ENCODE measurements around the gene CTIF.

Gene CTIF

DNA sequence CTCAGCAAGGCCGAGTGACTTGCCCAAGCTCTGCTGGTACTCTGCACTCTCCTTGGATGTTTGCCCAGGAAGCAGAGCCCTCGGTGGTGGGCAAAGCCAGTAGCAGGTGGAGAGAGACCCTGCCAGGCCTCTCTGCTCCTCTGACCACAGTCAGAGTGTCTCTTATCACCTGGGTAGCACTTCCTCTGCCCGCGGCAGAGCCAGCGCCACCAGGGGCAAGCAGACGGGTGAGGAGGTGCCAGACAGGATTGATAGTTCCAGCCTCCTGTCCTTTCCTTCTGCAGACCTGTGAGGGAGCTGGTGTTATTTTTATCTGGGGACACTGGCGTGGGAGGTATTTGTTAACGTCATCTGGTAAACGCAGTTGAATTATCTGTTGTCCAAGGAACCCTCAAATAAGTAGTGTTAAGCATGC, 259.0 kb downstream of the CTIF start:
- Histone ChIP-seq H4K8ac (ENCODE audit: low read length) (no peak overlapping the region), H2BK15ac (ENCODE audit: low read depth, poor library complexity, severe bottlenecking) (no peak overlapping the region), H4K91ac (ENCODE audit: low read length) (no peak overlapping the region), H3K4me3 (ENCODE audit: insufficient read depth in 1 of 2, low read depth in 1 of 2, low read length in 2 of 2) (no peak overlapping the region), H3K79me1 (replicated peaks; ENCODE audit: low read length, poor library complexity, severe bottlenecking) (peaks cover 11% of the 10 kb centered on the region), H3K4me2 (ENCODE audit: low read length, poor library complexity, severe bottlenecking) (no peak overlapping the region), H3K14ac (ENCODE audit: low read length in 2 of 2) (no peak overlapping the region), H3K27ac (ENCODE audit: low read length, poor library complexity, severe bottlenecking) (no peak overlapping the region), H3K9me3 (ENCODE audit: control insufficient read depth, low read length) (no peaks in the 10 kb centered on the region), H2BK5ac (ENCODE audit: low read depth, low read length, poor library complexity, severe bottlenecking) (no peak overlapping the region), H3K4ac (ENCODE audit: low read depth in 1 of 2, low read length in 2 of 2) (no peak overlapping the region), H3K18ac (ENCODE audit: low read depth in 1 of 2, low read length in 2 of 2) (no peak overlapping the region), H3K36me3 (ENCODE audit: control insufficient read depth in 1 of 2, insufficient read depth in 2 of 2, low read depth in 1 of 2, low read length in 2 of 2) (peaks cover 16 to 54% of the 10 kb centered on the region in 2 experiments), H2AFZ (ENCODE audit: low read depth, low read length) (no peak overlapping the region), H2BK120ac (ENCODE audit: low read depth, low read length) (no peak overlapping the region), H3K4me1 (ENCODE audit: control insufficient read depth, insufficient read depth, low read depth, low read length) (peaks cover 5% of the 10 kb centered on the region), H3K9ac (ENCODE audit: low read length) (no peak overlapping the region), H2BK12ac (ENCODE audit: low read length in 2 of 2) (no peak overlapping the region), H2AK5ac (ENCODE audit: low read length, severe bottlenecking) (no peak overlapping the region), H3K27me3 (ENCODE audit: control insufficient read depth in 1 of 2, insufficient read depth in 1 of 2, low read length in 2 of 2) (no peaks in the 10 kb centered on the region), H3K23ac (ENCODE audit: low read length in 2 of 2) (no peak overlapping the region)
- no peak for DNase-seq
- 86% methylated on average over 9 of the region's 9 CpGs for WGBS

DNA sequence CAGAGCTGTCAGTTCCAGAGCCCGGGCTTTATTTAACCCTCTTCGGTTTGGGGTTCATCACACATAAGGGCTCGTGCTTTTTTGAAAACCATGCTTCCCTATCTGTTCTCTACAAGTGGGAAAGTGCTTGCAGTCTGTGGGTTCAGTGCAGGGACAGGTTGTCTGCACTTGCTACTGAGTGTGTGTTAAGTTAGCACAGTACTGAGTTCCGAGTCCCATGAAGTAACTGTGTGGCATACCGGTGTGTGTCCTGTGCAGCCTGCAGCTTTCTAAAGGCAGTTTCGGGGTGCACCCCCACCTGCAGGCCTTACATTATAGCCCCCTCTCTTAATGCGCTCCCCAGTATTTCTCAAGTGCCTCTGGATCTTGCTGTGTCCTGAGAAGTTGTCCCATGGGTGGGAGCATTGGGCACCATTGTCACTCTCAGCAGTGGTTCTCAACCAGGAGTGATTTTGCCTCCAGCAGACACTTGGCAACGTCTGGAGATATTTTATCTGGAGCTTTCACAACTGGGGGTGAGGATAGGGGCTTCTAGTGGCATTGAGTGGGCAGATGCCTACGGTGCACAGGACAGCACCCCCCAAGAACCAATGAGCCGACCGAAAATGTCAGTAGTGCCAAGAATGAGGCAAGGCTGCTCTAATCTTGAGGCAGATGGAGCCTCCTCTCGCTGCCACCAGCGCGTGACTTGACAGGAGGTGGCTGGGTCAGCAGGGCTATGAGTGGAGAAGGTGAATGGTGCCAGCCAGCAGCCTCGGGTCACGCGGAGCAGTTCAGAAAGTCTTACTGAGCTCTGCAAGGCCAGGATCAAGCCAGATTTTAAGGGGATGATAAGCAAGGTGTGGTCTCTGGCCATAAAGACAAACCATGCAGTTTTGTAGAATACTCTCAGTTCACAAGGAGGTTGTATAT, 259.8 kb downstream of the CTIF start:
- no peak overlapping the region for H3K14ac ChIP-seq (ENCODE audit: low read length in 2 of 2)
- H3K23ac ChIP-seq (ENCODE audit: low read length in 2 of 2), result peak overlapping the region in 1 of 2 experiments; percentile 34
- no peak overlapping the region for H3K4ac ChIP-seq (ENCODE audit: low read depth in 1 of 2, low read length in 2 of 2)
- H2AFZ ChIP-seq (ENCODE audit: low read depth, low read length), result no peak overlapping the region
- no peak overlapping the region for H2BK120ac ChIP-seq (ENCODE audit: low read depth, low read length)
- H3K18ac ChIP-seq (ENCODE audit: low read depth in 1 of 2, low read length in 2 of 2), result no peak overlapping the region
- H4K91ac ChIP-seq (ENCODE audit: low read length), result no peak overlapping the region
- no peak for DNase-seq
- H4K8ac ChIP-seq (ENCODE audit: low read length), result no peak overlapping the region
- H3K36me3 ChIP-seq (ENCODE audit: control insufficient read depth in 1 of 2, insufficient read depth in 2 of 2, low read depth in 1 of 2, low read length in 2 of 2), result peaks cover 20 to 59% of the 10 kb centered on the region in 2 experiments
- H3K27me3 ChIP-seq (ENCODE audit: control insufficient read depth in 1 of 2, insufficient read depth in 1 of 2, low read length in 2 of 2), result no peaks in the 10 kb centered on the region
- H2BK5ac ChIP-seq (ENCODE audit: low read depth, low read length, poor library complexity, severe bottlenecking), result no peak overlapping the region
- no peak overlapping the region for H2BK12ac ChIP-seq (ENCODE audit: low read length in 2 of 2)
- no peak overlapping the region for H3K9ac ChIP-seq (ENCODE audit: low read length)
- H3K79me1 ChIP-seq (replicated peaks; ENCODE audit: low read length, poor library complexity, severe bottlenecking), result peaks cover 10% of the 10 kb centered on the region
- no peak overlapping the region for H3K27ac ChIP-seq (ENCODE audit: low read length, poor library complexity, severe bottlenecking)
- no peak overlapping the region for H2AK5ac ChIP-seq (ENCODE audit: low read length, severe bottlenecking)
- H3K4me2 ChIP-seq (ENCODE audit: low read length, poor library complexity, severe bottlenecking), result no peak overlapping the region
- no peak overlapping the region for H3K4me3 ChIP-seq (ENCODE audit: insufficient read depth in 1 of 2, low read depth in 1 of 2, low read length in 2 of 2)
- no peak overlapping the region for H2BK15ac ChIP-seq (ENCODE audit: low read depth, poor library complexity, severe bottlenecking)
- H3K9me3 ChIP-seq (ENCODE audit: control insufficient read depth, low read length), result no peaks in the 10 kb centered on the region
- WGBS, result 98% methylated on average over 17 of the region's 17 CpGs
- H3K4me1 ChIP-seq (ENCODE audit: control insufficient read depth, insufficient read depth, low read depth, low read length), result peaks cover 5% of the 10 kb centered on the region

DNA sequence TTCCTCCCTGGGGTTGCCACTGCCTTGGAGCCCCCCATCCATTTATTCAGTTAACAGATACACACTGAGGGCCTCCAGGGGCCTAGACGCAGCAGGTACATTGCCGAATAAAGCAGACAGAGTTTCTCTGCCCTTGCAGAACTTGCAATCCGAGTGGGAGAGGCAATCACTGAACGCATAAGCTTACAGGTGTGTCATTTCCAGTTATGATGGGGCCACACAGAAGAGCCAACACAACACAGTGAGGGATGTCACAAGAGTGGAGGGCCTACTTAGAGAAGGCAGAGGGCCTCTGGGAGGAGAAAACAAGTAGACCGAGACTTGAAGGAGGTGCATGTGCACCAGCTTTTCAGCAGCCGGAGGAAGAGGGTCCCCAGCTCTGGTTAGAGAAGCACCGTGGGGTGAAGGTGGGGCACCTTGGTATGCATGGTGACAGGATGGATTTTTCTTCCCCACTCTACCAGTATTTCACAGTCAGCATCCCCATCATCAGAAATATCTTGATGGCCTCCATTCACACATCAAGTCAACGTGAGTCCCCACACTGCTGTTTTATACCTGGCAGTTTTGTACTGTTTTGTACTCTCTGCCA, 261.0 kb downstream of the CTIF start:
- H3K4me2 ChIP-seq (ENCODE audit: low read length, poor library complexity, severe bottlenecking), result no peak overlapping the region
- no peak overlapping the region for H3K4me3 ChIP-seq (ENCODE audit: insufficient read depth in 1 of 2, low read depth in 1 of 2, low read length in 2 of 2)
- peaks cover 5% of the 10 kb centered on the region for H3K4me1 ChIP-seq (ENCODE audit: control insufficient read depth, insufficient read depth, low read depth, low read length)
- H3K9me3 ChIP-seq (ENCODE audit: control insufficient read depth, low read length), result no peaks in the 10 kb centered on the region
- H3K18ac ChIP-seq (ENCODE audit: low read depth in 1 of 2, low read length in 2 of 2), result no peak overlapping the region
- H3K27ac ChIP-seq (ENCODE audit: low read length, poor library complexity, severe bottlenecking), result no peak overlapping the region
- no peak overlapping the region for H2AK5ac ChIP-seq (ENCODE audit: low read length, severe bottlenecking)
- H2BK120ac ChIP-seq (ENCODE audit: low read depth, low read length), result no peak overlapping the region
- peaks cover 13% of the 10 kb centered on the region for H3K79me1 ChIP-seq (replicated peaks; ENCODE audit: low read length, poor library complexity, severe bottlenecking)
- H3K23ac ChIP-seq (ENCODE audit: low read length in 2 of 2), result no peak overlapping the region
- H4K8ac ChIP-seq (ENCODE audit: low read length), result no peak overlapping the region
- no peak overlapping the region for H2BK5ac ChIP-seq (ENCODE audit: low read depth, low read length, poor library complexity, severe bottlenecking)
- H2AFZ ChIP-seq (ENCODE audit: low read depth, low read length), result no peak overlapping the region
- no peak overlapping the region for H3K4ac ChIP-seq (ENCODE audit: low read depth in 1 of 2, low read length in 2 of 2)
- H3K36me3 ChIP-seq (ENCODE audit: control insufficient read depth in 1 of 2, insufficient read depth in 2 of 2, low read depth in 1 of 2, low read length in 2 of 2), result peaks cover 31 to 65% of the 10 kb centered on the region in 2 experiments
- H4K91ac ChIP-seq (ENCODE audit: low read length), result no peak overlapping the region
- no peaks in the 10 kb centered on the region for H3K27me3 ChIP-seq (ENCODE audit: control insufficient read depth in 1 of 2, insufficient read depth in 1 of 2, low read length in 2 of 2)
- 92% methylated on average over 7 of the region's 8 CpGs for WGBS
- H3K14ac ChIP-seq (ENCODE audit: low read length in 2 of 2), result no peak overlapping the region
- H2BK12ac ChIP-seq (ENCODE audit: low read length in 2 of 2), result no peak overlapping the region
- no peak for DNase-seq
- H3K9ac ChIP-seq (ENCODE audit: low read length), result no peak overlapping the region
- no peak overlapping the region for H2BK15ac ChIP-seq (ENCODE audit: low read depth, poor library complexity, severe bottlenecking)

DNA sequence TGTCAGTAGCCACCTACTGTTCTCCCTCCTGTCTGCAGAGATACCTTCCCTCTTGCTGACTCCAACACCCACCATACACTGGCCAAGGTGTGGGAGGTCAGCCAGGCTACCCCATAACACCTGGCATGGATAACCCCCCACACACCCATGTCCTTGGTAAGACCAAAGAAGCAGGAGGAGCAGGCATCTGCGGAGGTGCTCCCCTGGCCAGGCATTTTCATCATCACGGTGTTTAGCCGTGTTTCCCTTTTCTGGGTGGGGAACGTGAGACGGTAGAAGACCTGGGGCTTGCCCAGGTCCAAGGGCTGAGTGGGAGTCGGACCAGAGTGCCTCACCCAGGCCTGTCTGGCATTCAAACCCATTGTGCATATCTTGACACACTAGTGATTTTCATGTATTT, 261.6 kb downstream of the CTIF start:
- Histone ChIP-seq H3K4me3 (ENCODE audit: insufficient read depth in 1 of 2, low read depth in 1 of 2, low read length in 2 of 2) (no peak overlapping the region), H3K27me3 (ENCODE audit: control insufficient read depth in 1 of 2, insufficient read depth in 1 of 2, low read length in 2 of 2) (no peaks in the 10 kb centered on the region), H3K4ac (ENCODE audit: low read depth in 1 of 2, low read length in 2 of 2) (no peak overlapping the region), H3K9ac (ENCODE audit: low read length) (no peak overlapping the region), H3K9me3 (ENCODE audit: control insufficient read depth, low read length) (no peaks in the 10 kb centered on the region), H3K36me3 (ENCODE audit: control insufficient read depth in 1 of 2, insufficient read depth in 2 of 2, low read depth in 1 of 2, low read length in 2 of 2) (peaks cover 36 to 72% of the 10 kb centered on the region in 2 experiments), H2BK15ac (ENCODE audit: low read depth, poor library complexity, severe bottlenecking) (no peak overlapping the region), H3K79me1 (replicated peaks; ENCODE audit: low read length, poor library complexity, severe bottlenecking) (peaks cover 13% of the 10 kb centered on the region), H2BK5ac (ENCODE audit: low read depth, low read length, poor library complexity, severe bottlenecking) (no peak overlapping the region), H3K23ac (ENCODE audit: low read length in 2 of 2) (no peak overlapping the region), H3K18ac (ENCODE audit: low read depth in 1 of 2, low read length in 2 of 2) (no peak overlapping the region), H2AFZ (ENCODE audit: low read depth, low read length) (peak overlapping the region; percentile 18), H2BK12ac (ENCODE audit: low read length in 2 of 2) (no peak overlapping the region), H4K91ac (ENCODE audit: low read length) (no peak overlapping the region), H3K4me1 (ENCODE audit: control insufficient read depth, insufficient read depth, low read depth, low read length) (peaks cover 5% of the 10 kb centered on the region), H3K4me2 (ENCODE audit: low read length, poor library complexity, severe bottlenecking) (no peak overlapping the region), H2AK5ac (ENCODE audit: low read length, severe bottlenecking) (no peak overlapping the region), H2BK120ac (ENCODE audit: low read depth, low read length) (no peak overlapping the region), H4K8ac (ENCODE audit: low read length) (no peak overlapping the region), H3K27ac (ENCODE audit: low read length, poor library complexity, severe bottlenecking) (no peak overlapping the region), H3K14ac (ENCODE audit: low read length in 2 of 2) (no peak overlapping the region)
- DNase-seq, result no peak
- 100% methylated on average over 4 of the region's 6 CpGs for WGBS

All from mesenchymal stem cell (in vitro differentiated cells and primary cell).